Muscle of leg (tissue), 11 donors: ENCODE data around the gene SMAD3. TPM values are rescaled to one million over a fixed set of nuclear protein-coding genes. Genes with fewer than 3 reads are reported as not detected.
"Not testable (repeated sequence)": the region's sequence is repeated elsewhere in the genome, so short reads cannot be mapped to it uniquely, and the experiment has no call there.

ENCODE experiments used
- DNase-seq: peaks from one replicate; pipeline ENCODE4 v3.0.0; 2013
- H3K27ac ChIP-seq: one replicate; pipeline ENCODE4 v1.5.1; 2013; ENCODE audit warnings: mild to moderate bottlenecking, low read length, control low read depth
- H3K27me3 ChIP-seq: one replicate; pipeline ENCODE4 v1.6.1; 2013; ENCODE audit warnings: low read length; ENCODE audit not compliant: control insufficient read depth, insufficient read depth
- H3K36me3 ChIP-seq: one replicate; pipeline ENCODE4 v1.6.1; 2013; ENCODE audit warnings: low read length; ENCODE audit not compliant: control insufficient read depth, insufficient read depth
- H3K4me1 ChIP-seq: one replicate; pipeline ENCODE4 v1.6.1; 2013; ENCODE audit warnings: low read length; ENCODE audit not compliant: control insufficient read depth, insufficient read depth
- H3K4me3 ChIP-seq: one replicate; pipeline ENCODE4 v1.5.1; 2013; ENCODE audit warnings: low read length, control low read depth
- H3K9me3 ChIP-seq: replicated peaks from 2 replicates; pipeline ENCODE4 v1.6.1; 2013; ENCODE audit warnings: low read depth, low read length; ENCODE audit not compliant: control insufficient read depth
- WGBS: methylation state at CpG from one replicate; pipeline ENCODE4 v1.1.5; 2013; ENCODE audit warnings: missing lambda C conversion rate; ENCODE audit not compliant: insufficient coverage; 5-methylcytosine and 5-hydroxymethylcytosine counted together
- polyA plus RNA-seq, 8 donors: library from polyadenylated mRNA; unstranded; fragments of 120-200 nt; gene quantifications; one replicate each; pipeline versions ENCODE4 v1.2.1 to v1.2.3, GENCODE V29; 2013; ENCODE audit warnings: inconsistent platforms in 1 of 8, low replicate concordance in 1 of 8; ENCODE audit not compliant: insufficient read length in 8 of 8, insufficient read depth in 1 of 8
- total RNA-seq: library from RNA; stranded (reverse); fragments of 120-200 nt; gene quantifications from one replicate; pipeline ENCODE4 v1.2.4, GENCODE V29; 2013

SMAD3 gene
- total and polyA plus RNA-seq, 9 donors: 18.3 to 34.0 (median 25.8) TPM

DNA sequence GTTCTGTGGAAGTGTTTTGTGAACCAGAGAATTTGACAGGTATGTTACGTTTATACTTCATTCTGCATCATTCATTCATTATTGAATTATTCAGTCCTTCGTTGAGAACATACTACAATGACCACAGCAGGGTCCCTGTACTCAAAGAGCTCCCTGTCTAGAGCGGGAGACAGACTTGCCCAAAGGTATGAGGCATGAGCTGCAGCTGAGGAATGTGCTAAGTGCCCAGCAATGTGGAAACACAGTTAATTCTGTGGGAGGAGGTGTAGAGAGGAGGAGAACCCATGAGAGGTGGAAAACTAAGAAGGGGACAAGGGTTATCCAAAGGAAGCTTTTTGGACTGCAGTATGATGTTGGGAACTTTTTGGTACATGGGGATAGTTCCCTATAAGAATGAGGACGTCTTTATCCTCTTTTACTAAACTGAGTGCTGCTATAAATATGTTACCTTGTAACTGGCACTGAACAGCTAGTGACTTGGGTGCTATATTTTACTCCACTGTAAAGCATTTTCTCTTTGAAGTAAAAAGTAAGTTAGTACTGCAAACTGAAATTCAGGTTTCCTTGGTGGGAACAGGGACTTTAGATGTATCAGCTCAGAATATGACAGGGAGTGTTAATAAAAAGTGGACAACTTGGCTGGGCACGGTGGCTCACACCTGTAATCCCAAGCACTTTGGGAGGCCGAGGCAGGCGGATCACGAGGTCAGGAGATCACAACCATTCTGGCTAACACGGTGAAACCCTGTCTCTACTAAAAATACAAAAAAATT, 5.7 kb downstream of the SMAD3 start:
- Histone ChIP-seq H3K4me1 (peaks cover 33% of the 10 kb centered on the region), H3K27me3 (no peaks in the 10 kb centered on the region), H3K27ac (no peak overlapping the region), H3K4me3 (no peak overlapping the region), H3K9me3 (no peaks in the 10 kb centered on the region), H3K36me3 (peaks cover 20% of the 10 kb centered on the region)
- DNase-seq: no peak
- 92% methylated on average over 2 of the region's 9 CpGs for WGBS

- WGBS: 80% methylated on average over 1 of the region's 1 CpG
- no peak overlapping the region for H3K4me3 ChIP-seq
- DNase-seq: no peak
- H3K4me1 ChIP-seq: peaks cover 31% of the 10 kb centered on the region
- H3K36me3 ChIP-seq: peaks cover 20% of the 10 kb centered on the region
- no peaks in the 10 kb centered on the region for H3K27me3 ChIP-seq
- H3K9me3 ChIP-seq: no peaks in the 10 kb centered on the region
- no peak overlapping the region for H3K27ac ChIP-seq
Measured at GRCh38 chr15:67072442-67072841, 7.0 kb downstream of the SMAD3 start.

DNA sequence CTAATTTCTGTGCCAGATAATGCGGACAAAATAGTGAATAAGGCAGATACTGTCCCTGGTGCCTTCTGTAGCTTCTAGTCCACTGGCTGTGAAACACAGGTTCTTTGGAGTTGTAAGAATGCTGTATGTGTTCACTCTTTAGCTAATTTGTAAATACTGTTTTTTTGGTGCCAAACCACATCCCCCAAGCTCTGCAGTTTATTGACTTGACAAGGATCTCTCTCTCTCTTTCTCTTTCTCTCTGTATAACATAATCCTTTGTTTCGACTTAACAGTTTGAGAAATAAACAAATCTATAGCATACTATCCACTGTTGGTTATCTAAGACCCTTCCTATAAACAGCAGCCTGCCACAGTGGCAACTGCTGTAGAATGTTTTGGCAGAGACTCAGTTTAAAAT, 7.6 kb downstream of the SMAD3 start:
- Histone ChIP-seq H3K4me3 (no peak overlapping the region), H3K4me1 (peaks cover 26% of the 10 kb centered on the region), H3K27me3 (no peaks in the 10 kb centered on the region), H3K27ac (peak overlapping the region; percentile 1), H3K9me3 (no peaks in the 10 kb centered on the region), H3K36me3 (peaks cover 20% of the 10 kb centered on the region)
- no CpG with 5 or more reads among the region's 2 CpGs for WGBS
- DNase-seq: no peak

- peaks cover 12% of the 10 kb centered on the region for H3K4me1 ChIP-seq
- H3K27me3 ChIP-seq: no peaks in the 10 kb centered on the region
Measured at GRCh38 chr15:67074886-67075229, 9.5 kb downstream of the SMAD3 start.

GRCh38 chr15:67075555-67076135, 10.2 kb downstream of the SMAD3 start:
- DNase-seq, H3K4me3 ChIP-seq, H3K9me3 ChIP-seq, H3K27me3 ChIP-seq: not testable (repeated sequence)
- peak overlapping the region; percentile 70 for H3K27ac ChIP-seq
- H3K4me1 ChIP-seq: peaks cover 16% of the 10 kb centered on the region
- peaks cover 13% of the 10 kb centered on the region for H3K36me3 ChIP-seq
- 96% methylated on average over 7 of the region's 14 CpGs for WGBS

More at GRCh38 chr15:67074886-67075229, 9.5 kb downstream of the SMAD3 start:
- peak overlapping the region; percentile 70 for H3K27ac ChIP-seq
- DNase-seq: peak; percentile 76
- no peaks in the 10 kb centered on the region for H3K9me3 ChIP-seq
- H3K4me3 ChIP-seq: no peak overlapping the region
- peaks cover 13% of the 10 kb centered on the region for H3K36me3 ChIP-seq
- no CpG with 5 or more reads among the region's 1 CpG for WGBS

GRCh38 chr15:67076147-67076843, 10.9 kb downstream of the SMAD3 start:
- Histone ChIP-seq H3K36me3 (peaks cover 11% of the 10 kb centered on the region), H3K4me1 (peaks cover 22% of the 10 kb centered on the region), H3K4me3 (no peak overlapping the region), H3K27ac (no peak overlapping the region), H3K9me3 (no peaks in the 10 kb centered on the region), H3K27me3 (no peaks in the 10 kb centered on the region)
- DNase-seq: no peak
- 90% methylated on average over 9 of the region's 13 CpGs for WGBS

GRCh38 chr15:67077641-67078215, 12.3 kb downstream of the SMAD3 start:
- no peak overlapping the region for H3K27ac ChIP-seq
- DNase-seq: no peak
- no peak overlapping the region for H3K4me3 ChIP-seq
- no peaks in the 10 kb centered on the region for H3K9me3 ChIP-seq
- H3K27me3 ChIP-seq: no peaks in the 10 kb centered on the region
- H3K36me3 ChIP-seq: peaks cover 7% of the 10 kb centered on the region
- WGBS: 67% methylated on average over 2 of the region's 6 CpGs
- peaks cover 29% of the 10 kb centered on the region for H3K4me1 ChIP-seq

DNA sequence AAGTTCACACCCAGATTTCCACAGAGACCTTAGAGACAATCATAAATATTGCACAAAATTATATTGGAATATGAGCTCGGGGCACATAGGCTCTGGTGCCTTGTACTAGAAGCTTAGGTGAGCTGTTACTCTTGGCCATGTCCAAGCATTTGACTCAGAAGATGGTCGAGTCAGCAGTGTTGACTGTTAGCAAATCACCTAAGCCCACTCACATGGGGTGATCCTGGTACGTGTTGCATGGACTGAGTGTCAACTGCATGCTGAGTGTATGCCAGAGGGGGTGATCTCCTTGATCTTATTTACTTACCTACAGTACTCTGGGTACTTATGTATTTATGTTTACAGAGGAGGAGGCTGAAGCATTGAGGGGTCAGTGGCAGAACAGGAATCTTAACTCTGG, 14.0 kb downstream of the SMAD3 start:
- WGBS: 89% methylated on average over 1 of the region's 3 CpGs
- H3K36me3 ChIP-seq: peaks cover 5% of the 10 kb centered on the region
- no peak overlapping the region for H3K4me3 ChIP-seq
- no peak overlapping the region for H3K27ac ChIP-seq
- no peaks in the 10 kb centered on the region for H3K27me3 ChIP-seq
- H3K9me3 ChIP-seq: no peaks in the 10 kb centered on the region
- no peak for DNase-seq
- H3K4me1 ChIP-seq: peaks cover 30% of the 10 kb centered on the region

- Histone ChIP-seq H3K9me3 (no peaks in the 10 kb centered on the region), H3K27ac (peak overlapping the region; percentile 69), H3K36me3 (peaks cover 5% of the 10 kb centered on the region), H3K4me1 (peaks cover 37% of the 10 kb centered on the region), H3K4me3 (no peak overlapping the region), H3K27me3 (no peaks in the 10 kb centered on the region)
- DNase-seq: no peak
- 51% methylated on average over 6 of the region's 12 CpGs for WGBS
Measured at GRCh38 chr15:67080118-67080899, 14.9 kb downstream of the SMAD3 start.
